Mesothelial cell of epicardium (in vitro differentiated cells): ENCODE measurements around the gene SERPINE2. TPM values are rescaled to one million over a fixed set of nuclear protein-coding genes. Genes with fewer than 3 reads are reported as not detected.

Experiments
- DNase-seq, 2 experiments: peaks; one replicate each; pipeline ENCODE4 v3.0.0; 2021; ENCODE audit warnings: low spot score in 2 of 2; ENCODE audit not compliant: unreplicated experiment in 2 of 2
- H3K27ac Mint-ChIP-seq: 2 replicates; pipeline ENCODE4 v1.8.0; 2021; ENCODE audit warnings: mixed read lengths
- H3K27me3 Mint-ChIP-seq: 2 replicates; pipeline ENCODE4 v1.8.0; 2021; ENCODE audit warnings: low read depth, mixed read lengths
- H3K36me3 Mint-ChIP-seq: 2 replicates; pipeline ENCODE4 v1.8.0; 2021; ENCODE audit warnings: mixed read lengths
- H3K4me1 Mint-ChIP-seq: 2 replicates; pipeline ENCODE4 v1.8.0; 2021; ENCODE audit warnings: mixed read lengths
- H3K4me3 Mint-ChIP-seq: 2 replicates; pipeline ENCODE4 v1.8.0; 2021; ENCODE audit warnings: mild to moderate bottlenecking, moderate library complexity, mixed read lengths
- H3K9me3 Mint-ChIP-seq: 2 replicates; pipeline ENCODE4 v1.8.0; 2021; ENCODE audit warnings: mixed read lengths
- total RNA-seq: library from RNA; stranded (reverse); gene quantifications from 3 replicates; pipeline ENCODE4 v1.2.1, GENCODE V29; 2021
- TF ChIP-seq, protein P1 (sequence below): fragments of 200-600 bp; sonication (generic); IDR thresholded peaks from one replicate; pipeline ENCODE4 v1.5.0; 2021; ENCODE audit warnings: antibody characterized with exemption; ENCODE audit not compliant: unreplicated experiment

Gene SERPINE2
- total RNA-seq, 1 donor from 2014 or later, result 49.9 TPM

DNA sequence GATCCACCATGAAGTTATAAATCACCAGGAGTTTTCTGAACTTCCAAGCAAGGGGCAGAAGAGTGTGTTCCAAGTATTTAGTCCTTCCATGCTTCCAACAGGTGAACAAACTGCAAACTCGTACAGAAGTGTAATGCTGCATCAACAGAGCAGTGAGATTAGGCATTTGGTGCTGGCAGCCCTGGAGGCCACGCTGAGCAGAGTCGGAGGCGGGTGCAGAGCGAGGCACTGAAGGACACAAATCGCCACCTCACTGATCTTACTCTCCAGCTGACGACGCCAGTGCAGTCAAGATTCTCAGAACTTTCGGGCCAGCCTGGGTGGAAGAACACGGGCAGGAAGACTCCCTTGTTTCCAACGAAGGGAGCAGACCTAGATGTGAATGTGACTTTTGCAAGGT lies 39.2 kb downstream of the SERPINE2 start:
- Mint-ChIP-seq H3K27me3 (no peaks in the 10 kb centered on the region), H3K4me3 (no peak overlapping the region), H3K4me1 (no peaks in the 10 kb centered on the region), H3K27ac (no peak overlapping the region), H3K36me3 (peaks cover 4% of the 10 kb centered on the region), H3K9me3 (no peaks in the 10 kb centered on the region)
- TF ChIP-seq, protein P1, sequence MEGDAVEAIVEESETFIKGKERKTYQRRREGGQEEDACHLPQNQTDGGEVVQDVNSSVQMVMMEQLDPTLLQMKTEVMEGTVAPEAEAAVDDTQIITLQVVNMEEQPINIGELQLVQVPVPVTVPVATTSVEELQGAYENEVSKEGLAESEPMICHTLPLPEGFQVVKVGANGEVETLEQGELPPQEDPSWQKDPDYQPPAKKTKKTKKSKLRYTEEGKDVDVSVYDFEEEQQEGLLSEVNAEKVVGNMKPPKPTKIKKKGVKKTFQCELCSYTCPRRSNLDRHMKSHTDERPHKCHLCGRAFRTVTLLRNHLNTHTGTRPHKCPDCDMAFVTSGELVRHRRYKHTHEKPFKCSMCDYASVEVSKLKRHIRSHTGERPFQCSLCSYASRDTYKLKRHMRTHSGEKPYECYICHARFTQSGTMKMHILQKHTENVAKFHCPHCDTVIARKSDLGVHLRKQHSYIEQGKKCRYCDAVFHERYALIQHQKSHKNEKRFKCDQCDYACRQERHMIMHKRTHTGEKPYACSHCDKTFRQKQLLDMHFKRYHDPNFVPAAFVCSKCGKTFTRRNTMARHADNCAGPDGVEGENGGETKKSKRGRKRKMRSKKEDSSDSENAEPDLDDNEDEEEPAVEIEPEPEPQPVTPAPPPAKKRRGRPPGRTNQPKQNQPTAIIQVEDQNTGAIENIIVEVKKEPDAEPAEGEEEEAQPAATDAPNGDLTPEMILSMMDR, result no peak
- DNase-seq, result no peak

- TF ChIP-seq, protein P1, result no peak
- Mint-ChIP-seq H3K27me3 (no peaks in the 10 kb centered on the region), H3K4me1 (peaks cover under 1% of the 10 kb centered on the region), H3K36me3 (peaks cover 4% of the 10 kb centered on the region), H3K4me3 (no peak overlapping the region), H3K27ac (no peak overlapping the region), H3K9me3 (no peaks in the 10 kb centered on the region)
- no peak for DNase-seq
Measured at GRCh38 chr2:223998948-223999347, 40.1 kb downstream of the SERPINE2 start.

DNA sequence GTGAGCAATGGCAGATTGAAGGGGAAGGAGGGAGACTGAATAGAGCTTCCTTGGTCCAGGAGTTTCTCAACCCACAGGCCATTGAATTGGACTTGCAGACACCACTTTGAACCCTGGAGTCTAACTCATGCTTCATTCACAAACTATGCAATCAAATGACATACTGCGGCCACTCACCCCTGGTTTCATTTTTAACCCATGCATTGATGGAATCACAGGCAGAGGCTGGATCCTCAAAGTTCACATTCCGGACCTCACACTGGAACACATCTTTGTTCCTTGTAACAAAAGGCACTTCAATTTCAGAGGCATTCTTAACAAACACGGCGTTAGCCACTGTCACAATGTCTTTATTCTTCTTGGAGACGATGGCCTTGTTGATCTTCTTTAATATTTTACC lies 41.1 kb downstream of the SERPINE2 start:
- no peak overlapping the region for H3K27ac Mint-ChIP-seq

DNA sequence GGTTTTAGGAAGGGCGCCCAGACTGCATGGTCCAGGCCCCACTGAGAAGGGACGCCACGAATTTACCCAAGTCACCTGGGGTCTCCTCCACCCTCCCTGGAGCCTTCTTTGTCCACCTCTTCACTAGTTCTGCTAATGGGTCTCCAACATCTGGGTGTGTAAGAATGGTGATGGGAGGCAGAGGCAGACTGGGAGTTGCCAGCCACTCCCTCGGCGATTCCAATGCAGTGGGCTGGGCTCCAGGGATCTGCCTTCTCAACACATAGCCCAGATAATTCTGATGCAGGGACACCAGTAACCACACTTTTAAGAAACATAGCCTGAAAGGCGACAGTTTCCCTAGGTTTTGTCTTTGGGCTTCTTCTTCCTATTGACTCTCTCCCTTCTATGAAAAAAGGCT lies 42.7 kb downstream of the SERPINE2 start:
- no peaks in the 10 kb centered on the region for H3K27me3 Mint-ChIP-seq
- H3K27ac Mint-ChIP-seq, result no peak overlapping the region
- no peak for DNase-seq
- H3K36me3 Mint-ChIP-seq, result peaks cover 4% of the 10 kb centered on the region
- H3K4me1 Mint-ChIP-seq, result peaks cover 3% of the 10 kb centered on the region
- H3K4me3 Mint-ChIP-seq, result no peak overlapping the region
- no peaks in the 10 kb centered on the region for H3K9me3 Mint-ChIP-seq
- TF ChIP-seq, protein P1, result no peak

More for the DNA sequence above, 41.1 kb downstream of the SERPINE2 start:
- Mint-ChIP-seq H3K36me3 (peaks cover 4% of the 10 kb centered on the region), H3K9me3 (no peaks in the 10 kb centered on the region), H3K4me3 (no peak overlapping the region), H3K4me1 (peaks cover 3% of the 10 kb centered on the region), H3K27me3 (no peaks in the 10 kb centered on the region)
- TF ChIP-seq, protein P1, result no peak
- DNase-seq, result no peak

GRCh38 chr2:223995569-223995968 lies 43.5 kb downstream of the SERPINE2 start:
- Mint-ChIP-seq H3K4me3 (no peak overlapping the region), H3K36me3 (peaks cover 4% of the 10 kb centered on the region), H3K9me3 (no peaks in the 10 kb centered on the region), H3K4me1 (peaks cover 3% of the 10 kb centered on the region), H3K27me3 (no peaks in the 10 kb centered on the region), H3K27ac (no peak overlapping the region)
- TF ChIP-seq, protein P1, result no peak
- no peak for DNase-seq
